NCI-H1417 treated with DMSO at 0.1 percent for 48 hours (cell line): ENCODE measurements around the gene NR4A1.
A peak's percentile ranks its signal among the peaks of the same experiment; 100 is the strongest.

Experiments used
- DNase-seq: peaks from one replicate; lab custom pipeline; 2025; lab: John Stamatoyannopoulos, UW

The NR4A1 gene

GRCh38 chr12:52041695-52042123, 9.5 kb upstream of the NR4A1 start:
- DNase-seq = no peak

GRCh38 chr12:52042706-52043385, 8.4 kb upstream of the NR4A1 start:
- peak; percentile 12 for DNase-seq

DNA sequence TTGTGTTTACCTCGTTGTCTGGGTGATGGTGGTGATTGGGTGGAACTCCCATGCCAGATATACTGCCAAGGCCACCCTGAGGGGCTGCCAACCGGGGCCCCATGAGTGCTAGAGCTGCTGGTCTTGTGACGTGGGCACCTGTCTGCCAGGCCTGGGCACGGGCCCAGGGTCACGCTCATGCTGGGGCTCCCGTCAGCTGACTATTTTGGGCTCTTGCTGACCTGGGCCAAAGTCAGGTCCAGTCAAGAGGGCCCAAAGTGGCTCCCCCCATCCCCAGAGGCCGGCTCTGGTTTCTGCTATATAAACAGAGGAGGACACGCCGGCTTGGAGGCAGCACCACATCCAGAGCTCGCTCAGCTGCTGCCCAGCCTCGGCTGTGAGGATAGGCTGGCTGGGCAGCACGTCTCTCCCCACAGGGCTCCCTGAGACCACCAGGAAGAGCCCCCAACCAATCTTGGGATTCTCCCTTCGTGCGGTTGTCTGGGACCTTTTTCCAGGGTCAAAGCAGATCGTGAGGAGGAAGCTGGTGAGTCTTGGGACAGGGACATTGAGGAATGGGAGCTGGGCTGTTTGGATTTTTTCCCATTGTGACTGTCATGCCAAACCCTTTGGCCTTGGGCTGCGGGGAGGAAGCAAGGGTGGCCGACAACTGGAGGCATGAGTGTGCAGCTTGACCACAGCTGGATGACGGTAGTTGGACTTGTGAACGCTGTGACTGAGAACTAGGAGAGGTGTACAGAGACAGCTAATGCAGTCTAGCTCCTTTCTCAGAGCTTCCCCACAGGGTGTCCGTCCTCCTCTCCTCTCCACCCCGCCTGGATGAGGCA, 7.6 kb upstream of the NR4A1 start:
- no peak for DNase-seq

GRCh38 chr12:52044292-52044983, 6.8 kb upstream of the NR4A1 start:
- DNase-seq = no peak

DNA sequence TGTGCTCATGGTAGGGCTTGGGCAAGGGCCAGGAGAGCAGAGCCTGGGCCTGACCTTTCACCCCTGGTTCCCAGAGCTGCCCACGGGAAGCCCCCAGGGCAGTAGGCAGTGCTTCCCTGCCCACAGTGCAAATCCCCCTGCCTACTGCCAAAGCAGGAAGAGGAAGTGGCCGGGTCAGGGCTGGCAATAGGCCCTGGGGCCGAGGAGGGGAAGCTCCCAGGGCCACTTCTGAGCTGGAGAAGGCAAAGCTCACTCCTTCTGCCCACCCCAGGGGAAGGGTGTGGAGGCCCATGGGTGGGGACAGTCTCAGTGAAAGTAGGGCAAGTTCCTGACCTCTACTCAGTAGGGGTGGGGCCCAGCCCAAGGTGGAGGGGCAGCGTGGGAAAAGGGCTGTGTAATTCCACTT, 5.4 kb upstream of the NR4A1 start:
- no peak for DNase-seq

DNA sequence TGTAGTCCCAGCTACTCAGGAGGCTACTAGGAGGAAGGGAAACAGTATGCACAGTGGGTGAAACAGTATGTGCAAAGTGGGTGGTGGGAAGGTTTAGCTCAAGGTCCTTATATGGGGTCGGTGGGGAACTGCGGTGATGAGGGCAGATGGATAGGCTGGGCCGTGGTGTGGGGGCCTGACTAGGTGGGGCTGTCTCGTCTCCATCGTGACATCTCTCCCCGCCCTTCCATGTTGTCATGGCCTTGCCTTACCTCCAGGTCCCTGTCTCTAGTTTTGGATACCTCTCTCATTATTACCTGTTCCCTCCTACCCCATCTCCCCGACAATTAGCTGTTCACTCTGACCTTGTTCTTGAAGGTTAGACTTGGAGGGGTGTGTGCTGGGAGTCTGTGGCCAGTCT, 4.4 kb upstream of the NR4A1 start:
- DNase-seq = no peak

- DNase-seq = no peak
Measured at GRCh38 chr12:52049286-52049685, 2.0 kb upstream of the NR4A1 start.

DNA sequence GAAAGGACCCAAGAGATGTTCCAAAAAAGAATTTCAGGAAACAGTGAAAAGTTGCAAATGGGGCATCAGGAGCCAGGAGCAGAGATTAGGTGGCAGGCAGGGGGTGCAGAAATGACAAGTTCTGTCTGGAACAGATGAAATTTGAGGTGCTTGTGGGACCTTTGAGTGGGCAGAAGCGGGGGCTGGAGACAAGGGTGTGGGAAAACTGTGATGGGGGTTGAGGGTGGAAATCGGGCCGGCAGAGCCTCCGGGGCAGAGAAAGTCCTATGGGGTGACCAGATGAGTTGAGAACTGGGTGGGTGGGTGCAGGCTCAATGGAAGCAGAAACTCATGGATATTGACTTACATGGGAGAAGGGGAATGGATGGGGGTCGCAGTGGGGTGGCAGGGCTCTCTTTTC, 1.6 kb upstream of the NR4A1 start:
- DNase-seq = no peak

GRCh38 chr12:52050116-52050757, 1.0 kb upstream of the NR4A1 start:
- no peak for DNase-seq

DNA sequence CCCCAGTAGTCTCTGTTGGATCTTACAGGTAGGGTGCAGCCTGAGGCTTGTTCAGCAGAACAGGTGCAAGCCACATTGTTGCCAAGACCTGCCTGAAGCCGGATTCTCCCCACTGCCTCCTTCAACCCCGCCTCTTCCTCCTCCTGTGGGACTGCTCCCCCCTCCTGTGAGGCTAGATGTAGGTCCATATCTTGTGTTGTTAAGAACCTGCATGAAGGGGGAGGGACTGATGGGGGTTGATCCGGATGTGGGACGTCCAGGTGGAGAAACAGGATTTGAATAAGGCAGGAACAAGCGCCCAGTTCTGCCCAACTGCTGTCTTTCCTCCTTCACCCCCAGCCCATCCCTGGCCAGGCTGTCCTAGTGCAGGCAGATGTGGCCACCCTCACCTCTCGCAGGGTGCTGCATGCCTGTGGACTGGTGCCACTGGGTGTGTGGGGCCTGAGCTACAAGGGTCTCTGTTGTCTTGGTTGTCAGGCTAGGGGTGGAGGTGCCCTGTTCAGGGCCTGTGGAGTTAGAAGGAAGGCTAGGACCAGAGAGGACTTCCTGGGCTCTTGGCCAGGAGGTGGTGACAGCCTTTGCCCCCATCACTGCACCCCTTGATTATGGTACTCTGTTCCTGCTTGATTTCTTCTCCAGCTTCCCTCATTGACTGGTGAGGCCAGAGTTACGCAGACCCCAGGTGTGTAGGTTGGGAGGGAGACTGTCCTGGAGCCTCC, 1.4 kb downstream of the NR4A1 start:
- no peak for DNase-seq

GRCh38 chr12:52053536-52054209, 2.4 kb downstream of the NR4A1 start:
- DNase-seq = no peak

DNA sequence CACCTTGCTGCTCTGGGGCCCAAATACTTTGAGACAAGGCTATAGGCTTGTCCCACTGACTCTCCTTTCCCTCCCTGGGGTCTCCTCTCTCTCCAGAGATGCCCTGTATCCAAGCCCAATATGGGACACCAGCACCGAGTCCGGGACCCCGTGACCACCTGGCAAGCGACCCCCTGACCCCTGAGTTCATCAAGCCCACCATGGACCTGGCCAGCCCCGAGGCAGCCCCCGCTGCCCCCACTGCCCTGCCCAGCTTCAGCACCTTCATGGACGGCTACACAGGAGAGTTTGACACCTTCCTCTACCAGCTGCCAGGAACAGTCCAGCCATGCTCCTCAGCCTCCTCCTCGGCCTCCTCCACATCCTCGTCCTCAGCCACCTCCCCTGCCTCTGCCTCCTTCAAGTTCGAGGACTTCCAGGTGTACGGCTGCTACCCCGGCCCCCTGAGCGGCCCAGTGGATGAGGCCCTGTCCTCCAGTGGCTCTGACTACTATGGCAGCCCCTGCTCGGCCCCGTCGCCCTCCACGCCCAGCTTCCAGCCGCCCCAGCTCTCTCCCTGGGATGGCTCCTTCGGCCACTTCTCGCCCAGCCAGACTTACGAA, 3.1 kb downstream of the NR4A1 start:
- DNase-seq = no peak

- DNase-seq = no peak
Measured at GRCh38 chr12:52054833-52055730, 3.8 kb downstream of the NR4A1 start.

DNA sequence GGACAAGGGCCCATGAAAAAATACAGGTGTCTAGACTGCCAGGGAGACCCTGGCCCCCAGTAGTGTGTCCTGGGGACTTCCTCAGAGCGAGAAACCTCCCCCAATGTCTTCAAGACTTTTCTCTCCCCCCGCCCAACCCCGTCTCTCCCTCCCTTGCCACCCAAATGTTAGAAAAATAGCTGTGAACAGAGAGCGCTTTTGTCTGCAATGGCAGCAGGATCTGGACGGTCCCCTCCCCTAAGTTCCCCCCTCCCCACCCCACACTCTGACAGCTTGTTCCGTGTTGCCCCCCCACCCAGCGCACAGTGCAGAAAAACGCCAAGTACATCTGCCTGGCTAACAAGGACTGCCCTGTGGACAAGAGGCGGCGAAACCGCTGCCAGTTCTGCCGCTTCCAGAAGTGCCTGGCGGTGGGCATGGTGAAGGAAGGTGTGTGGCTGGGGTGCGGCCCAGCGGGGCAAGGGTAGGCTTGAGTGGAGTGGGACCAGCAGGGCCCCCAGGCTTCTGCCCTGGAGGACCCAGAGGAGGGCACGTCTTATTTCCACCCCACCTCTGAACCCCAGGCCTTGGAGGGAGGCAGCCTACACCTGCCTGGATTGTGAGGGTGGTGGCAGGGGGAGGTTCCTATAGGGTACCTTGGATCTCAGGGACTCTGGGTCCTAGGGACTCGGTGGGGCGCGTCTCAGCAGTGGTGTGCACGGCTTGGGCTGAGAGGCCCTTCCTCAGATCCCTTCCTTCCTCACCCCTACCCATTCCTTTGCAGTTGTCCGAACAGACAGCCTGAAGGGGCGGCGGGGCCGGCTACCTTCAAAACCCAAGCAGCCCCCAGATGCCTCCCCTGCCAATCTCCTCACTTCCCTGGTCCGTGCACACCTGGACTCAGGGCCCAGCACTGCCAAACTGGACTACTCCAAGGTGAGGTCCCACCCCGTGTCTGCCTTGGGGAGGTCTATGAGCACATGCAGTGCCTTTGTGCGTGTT, 4.8 kb downstream of the NR4A1 start:
- no peak for DNase-seq

- DNase-seq = no peak
Measured at GRCh38 chr12:52056801-52057637, 5.8 kb downstream of the NR4A1 start.

- no peak for DNase-seq
Measured at GRCh38 chr12:52057638-52058576, 6.7 kb downstream of the NR4A1 start.
